GM06990 (cell line): ENCODE data around the gene CACFD1.

Source experiments
- DNase-seq: peaks from one replicate; pipeline ENCODE4 v3.0.0-alpha.2; 2011; ENCODE audit not compliant: insufficient read length; ENCODE audit errors: extremely low read depth
- H3K27me3 ChIP-seq: replicated peaks from 2 replicates; pipeline ENCODE4 v1.6.0; 2011; ENCODE audit warnings: low read length; ENCODE audit not compliant: control insufficient read depth, insufficient read depth
- H3K36me3 ChIP-seq: 2 replicates; pipeline ENCODE4 v1.5.1; 2011; ENCODE audit warnings: low read length; ENCODE audit not compliant: control insufficient read depth, insufficient read depth
- H3K4me3 ChIP-seq: replicated peaks from 2 replicates; pipeline ENCODE4 v1.5.1; 2011; ENCODE audit warnings: low read depth, mild to moderate bottlenecking, control low read depth, low read length
- TF ChIP-seq, protein P1 (sequence below): IDR thresholded peaks from 2 replicates; pipeline ENCODE4 v1.5.1; 2011; ENCODE audit warnings: low read length, control low read depth, mild to moderate bottlenecking, inconsistent platforms; ENCODE audit not compliant: insufficient read depth, poor library complexity, severe bottlenecking

CACFD1 gene

DNA sequence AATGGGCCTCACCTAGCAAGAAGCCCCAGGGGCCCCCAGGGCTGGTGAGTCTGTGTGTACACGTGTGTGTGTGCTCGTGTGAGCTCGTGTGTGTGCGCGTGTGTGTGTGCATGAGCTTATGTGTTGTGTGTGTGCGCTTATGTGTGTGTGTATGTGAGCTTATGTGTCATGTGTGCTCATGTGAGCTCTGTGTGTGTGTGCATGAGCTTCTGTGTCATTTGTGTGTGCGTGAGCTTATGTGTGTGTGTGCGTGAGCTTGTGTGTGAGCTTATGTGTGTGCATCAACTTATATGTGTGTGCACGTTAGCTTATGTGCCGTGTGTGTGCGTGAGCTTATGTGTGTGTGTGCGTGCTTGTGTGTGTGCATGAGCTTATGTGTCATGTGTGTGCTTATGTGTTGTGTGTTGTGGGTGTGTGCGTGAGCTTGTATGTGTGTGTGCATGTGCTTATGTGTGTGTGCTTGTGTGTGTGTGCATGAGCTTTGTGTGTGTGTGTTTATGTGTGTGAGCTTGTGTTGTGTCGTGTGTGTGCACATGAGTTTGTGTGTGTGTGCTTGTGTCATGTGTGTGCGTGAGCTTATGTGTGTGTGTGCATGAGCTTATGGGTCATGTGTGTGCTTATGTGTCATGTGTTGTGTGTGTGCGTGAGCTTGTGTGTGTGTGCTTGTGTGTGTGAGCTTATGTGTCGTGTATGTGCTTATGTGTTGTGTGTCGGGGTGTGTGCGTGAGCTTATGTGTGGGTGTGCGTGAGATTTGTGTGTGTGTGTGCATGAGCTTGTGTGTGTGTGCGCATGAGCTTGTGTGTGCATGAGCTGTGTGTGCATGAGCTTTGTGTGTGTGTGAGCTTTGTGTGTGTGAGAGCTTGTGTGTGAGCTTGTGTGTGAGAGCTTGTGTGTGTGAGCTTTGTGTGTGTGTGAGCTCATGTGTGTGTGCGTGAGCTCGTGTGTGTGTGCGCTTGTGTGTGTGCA, 35.8 kb downstream of the CACFD1 start:
- Histone ChIP-seq H3K27me3 (no peaks in the 10 kb centered on the region; the same call in 1 of the 2 replicates), H3K4me3 (no peak overlapping the region), H3K36me3 (no peaks in the 10 kb centered on the region)
- TF ChIP-seq, protein P1, sequence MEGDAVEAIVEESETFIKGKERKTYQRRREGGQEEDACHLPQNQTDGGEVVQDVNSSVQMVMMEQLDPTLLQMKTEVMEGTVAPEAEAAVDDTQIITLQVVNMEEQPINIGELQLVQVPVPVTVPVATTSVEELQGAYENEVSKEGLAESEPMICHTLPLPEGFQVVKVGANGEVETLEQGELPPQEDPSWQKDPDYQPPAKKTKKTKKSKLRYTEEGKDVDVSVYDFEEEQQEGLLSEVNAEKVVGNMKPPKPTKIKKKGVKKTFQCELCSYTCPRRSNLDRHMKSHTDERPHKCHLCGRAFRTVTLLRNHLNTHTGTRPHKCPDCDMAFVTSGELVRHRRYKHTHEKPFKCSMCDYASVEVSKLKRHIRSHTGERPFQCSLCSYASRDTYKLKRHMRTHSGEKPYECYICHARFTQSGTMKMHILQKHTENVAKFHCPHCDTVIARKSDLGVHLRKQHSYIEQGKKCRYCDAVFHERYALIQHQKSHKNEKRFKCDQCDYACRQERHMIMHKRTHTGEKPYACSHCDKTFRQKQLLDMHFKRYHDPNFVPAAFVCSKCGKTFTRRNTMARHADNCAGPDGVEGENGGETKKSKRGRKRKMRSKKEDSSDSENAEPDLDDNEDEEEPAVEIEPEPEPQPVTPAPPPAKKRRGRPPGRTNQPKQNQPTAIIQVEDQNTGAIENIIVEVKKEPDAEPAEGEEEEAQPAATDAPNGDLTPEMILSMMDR = no peak
- no peak for DNase-seq

DNA sequence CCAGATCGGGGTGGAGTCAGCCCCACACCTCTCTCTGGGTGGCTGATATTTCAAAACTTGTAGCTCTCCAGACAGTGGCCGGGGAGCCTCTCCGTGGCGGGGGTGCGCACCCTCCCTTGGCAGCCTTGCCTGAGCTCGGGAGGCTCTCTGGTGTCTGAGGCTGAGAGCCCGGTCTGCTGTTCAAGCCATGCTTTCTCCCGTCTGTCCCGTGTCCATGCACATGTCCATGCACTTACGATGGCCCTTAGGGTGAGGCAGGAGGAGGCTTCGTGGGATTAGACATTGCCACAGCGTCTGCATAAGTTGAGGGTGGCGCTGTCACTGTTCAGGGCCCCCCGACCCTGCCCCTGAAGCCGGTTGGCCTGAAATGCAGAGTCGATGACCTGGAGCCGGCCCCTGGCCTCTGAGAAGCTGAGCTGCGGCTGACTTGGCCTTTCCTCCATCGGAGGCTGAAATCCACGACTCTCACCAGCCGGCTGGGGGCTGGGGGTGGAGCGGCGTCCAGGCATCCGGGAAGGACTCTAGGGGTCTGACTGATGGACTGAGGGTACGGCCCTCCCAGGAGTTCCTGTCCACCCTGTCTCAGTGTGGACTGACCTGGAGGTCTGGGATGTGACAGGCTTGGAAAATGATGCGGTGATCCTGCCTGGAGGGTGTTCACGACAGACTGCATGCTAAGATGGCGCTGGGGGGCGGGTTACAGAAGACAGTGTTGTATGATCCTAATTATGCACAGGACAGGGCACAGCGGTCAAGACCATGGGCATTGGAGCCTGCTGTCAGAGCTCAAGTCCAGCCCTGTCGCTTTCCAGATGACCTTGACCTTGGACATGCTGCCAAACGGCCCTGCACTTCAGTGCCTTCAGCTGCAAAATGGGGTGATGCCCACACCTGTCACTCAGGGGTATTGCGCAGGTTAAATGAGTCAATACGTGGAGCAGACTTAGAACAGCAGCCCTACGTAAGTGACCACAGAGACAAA, 37.4 kb downstream of the CACFD1 start:
- no peak overlapping the region for H3K4me3 ChIP-seq
- no peaks in the 10 kb centered on the region; the same call in 1 of the 2 replicates for H3K27me3 ChIP-seq
- TF ChIP-seq, protein P1 = no peak
- no peak for DNase-seq
- no peaks in the 10 kb centered on the region for H3K36me3 ChIP-seq

DNA sequence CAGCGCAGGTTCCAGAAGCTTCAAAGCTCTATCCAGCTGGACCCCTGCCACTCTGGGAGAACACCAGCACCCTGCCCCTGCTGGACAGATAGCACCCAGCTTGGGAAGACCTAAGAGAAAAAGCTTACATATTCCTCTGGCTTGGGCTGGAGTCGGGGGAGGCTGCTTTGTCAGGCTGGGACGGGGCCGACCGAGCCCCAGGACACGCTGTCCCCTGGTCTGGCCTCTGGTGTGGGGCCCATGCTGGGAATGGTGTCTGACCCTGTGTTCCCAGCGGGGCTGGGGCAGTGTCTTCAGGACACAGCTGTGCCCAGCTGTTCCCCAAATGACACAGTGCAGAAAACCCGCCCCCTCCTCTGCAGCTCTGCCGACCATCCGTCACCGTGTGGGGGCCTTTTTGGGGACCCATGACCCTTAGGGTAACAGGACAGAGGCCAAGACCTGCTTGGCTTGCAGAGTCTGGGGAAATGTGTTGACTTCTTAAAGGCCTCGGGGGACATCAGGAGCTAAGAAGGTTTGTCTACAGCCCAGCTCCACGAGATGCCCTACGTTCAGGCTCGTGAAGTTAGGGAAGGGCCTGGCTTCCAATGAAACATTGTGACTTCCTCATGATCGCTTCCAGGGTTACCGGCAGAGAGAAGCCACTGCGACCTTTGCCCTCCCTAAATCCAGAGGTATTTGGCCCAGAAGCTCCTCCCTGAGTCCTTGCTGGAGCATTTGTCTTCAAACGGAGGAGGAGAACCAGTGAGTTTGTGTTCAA, 39.5 kb downstream of the CACFD1 start:
- no peaks in the 10 kb centered on the region for H3K36me3 ChIP-seq
- DNase-seq = no peak
- no peak overlapping the region for H3K4me3 ChIP-seq
- TF ChIP-seq, protein P1 = no peak
- H3K27me3 ChIP-seq = no peaks in the 10 kb centered on the region; the same call in 1 of the 2 replicates

DNA sequence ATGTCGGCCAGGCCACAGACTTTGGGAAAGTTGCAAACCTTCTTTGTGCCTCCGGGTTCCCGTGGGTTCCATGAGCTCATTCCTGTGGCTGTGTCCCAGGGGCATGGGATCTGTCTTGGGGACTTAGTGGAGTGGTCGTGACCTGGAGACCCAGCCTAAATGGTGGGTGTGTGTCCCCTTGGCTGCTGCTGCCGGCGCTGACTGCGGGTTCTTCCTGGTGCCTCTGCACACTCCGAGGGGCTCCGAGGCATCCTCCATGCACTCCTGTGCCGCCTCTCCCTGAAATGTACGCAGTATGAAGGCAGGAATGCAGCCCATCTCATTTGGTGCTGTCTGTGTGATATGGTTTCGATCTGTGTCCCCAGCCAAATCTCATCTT, 40.1 kb downstream of the CACFD1 start:
- H3K27me3 ChIP-seq = no peaks in the 10 kb centered on the region; the same call in 1 of the 2 replicates
- H3K36me3 ChIP-seq = no peaks in the 10 kb centered on the region

More for the DNA sequence above, 40.1 kb downstream of the CACFD1 start:
- TF ChIP-seq, protein P1 = no peak
- no peak overlapping the region for H3K4me3 ChIP-seq
- no peak for DNase-seq
